HS-27A (cell line): ENCODE measurements around the gene ATP8B2.
"Not testable (repeated sequence)": the region's sequence is repeated elsewhere in the genome, so short reads cannot be mapped to it uniquely, and the experiment has no call there.

Experiments
- DNase-seq: peaks from one replicate; pipeline ENCODE4 v3.0.0-alpha.2; 2012; ENCODE audit warnings: low read depth, missing footprints

Gene ATP8B2

GRCh38 chr1:154325583-154326545, 539 bp downstream of the ATP8B2 start:
- peak; percentile 72 for DNase-seq

- DNase-seq = peak; percentile 56
Measured at GRCh38 chr1:154326546-154327465, 1.5 kb downstream of the ATP8B2 start.

GRCh38 chr1:154327466-154328317, 2.4 kb downstream of the ATP8B2 start:
- DNase-seq = no peak

- DNase-seq = no peak
Measured at GRCh38 chr1:154328318-154329151, 3.2 kb downstream of the ATP8B2 start.

GRCh38 chr1:154329152-154329521, 3.8 kb downstream of the ATP8B2 start:
- DNase-seq = no peak

GRCh38 chr1:154329551-154330131, 4.3 kb downstream of the ATP8B2 start:
- DNase-seq = no peak

GRCh38 chr1:154330669-154331068, 5.3 kb downstream of the ATP8B2 start:
- no peak for DNase-seq

- no peak for DNase-seq
Measured at GRCh38 chr1:154334079-154335024, 9.0 kb downstream of the ATP8B2 start.

GRCh38 chr1:154335025-154335714, 9.8 kb downstream of the ATP8B2 start:
- DNase-seq = no peak

GRCh38 chr1:154337253-154337894, 12.0 kb downstream of the ATP8B2 start:
- DNase-seq = no peak

GRCh38 chr1:154338875-154339274, 13.6 kb downstream of the ATP8B2 start:
- DNase-seq = no peak

- DNase-seq = not testable (repeated sequence)
Measured at GRCh38 chr1:154341366-154341765, 16.0 kb downstream of the ATP8B2 start.

GRCh38 chr1:154342132-154342531, 16.8 kb downstream of the ATP8B2 start:
- DNase-seq = no peak

GRCh38 chr1:154342836-154343472, 17.6 kb downstream of the ATP8B2 start:
- DNase-seq = no peak

GRCh38 chr1:154344977-154345837, 19.9 kb downstream of the ATP8B2 start:
- DNase-seq = no peak

GRCh38 chr1:154346276-154346917, 21.1 kb downstream of the ATP8B2 start:
- DNase-seq = no peak
